HCT116 (cell line): ENCODE data around the gene RADIL.

Experiments used
- POLR2A ChIP-seq: IDR thresholded peaks from 2 replicates; pipeline ENCODE4 v1.7.0; 2011; ENCODE audit warnings: borderline replicate concordance; ENCODE audit not compliant: insufficient read depth, insufficient read length; ENCODE audit errors: extremely low read depth
- POLR2AphosphoS5 ChIP-seq: IDR thresholded peaks from 2 replicates; pipeline ENCODE4 v1.6.1; 2011; ENCODE audit warnings: mild to moderate bottlenecking, low read depth, low read length, moderate library complexity
- TF ChIP-seq, protein P1 (sequence below), 3 experiments: fragments of 200-600 bp in 1 of 3; sonication (generic) in 1 of 3; IDR thresholded peaks in 2 of 3; conservative IDR thresholded peaks in 1 of 3; 2 replicates each; pipeline ENCODE4 v1.5.1; 2012 to 2017; ENCODE audit warnings: low read depth in 2 of 3, low read length in 2 of 3, antibody characterized with exemption in 1 of 3, borderline replicate concordance in 1 of 3, control low read depth in 1 of 3, mild to moderate bottlenecking in 1 of 3, mixed read lengths in 1 of 3, mixed run types in 1 of 3, moderate library complexity in 1 of 3; ENCODE audit not compliant: insufficient read depth in 1 of 3

DNA sequence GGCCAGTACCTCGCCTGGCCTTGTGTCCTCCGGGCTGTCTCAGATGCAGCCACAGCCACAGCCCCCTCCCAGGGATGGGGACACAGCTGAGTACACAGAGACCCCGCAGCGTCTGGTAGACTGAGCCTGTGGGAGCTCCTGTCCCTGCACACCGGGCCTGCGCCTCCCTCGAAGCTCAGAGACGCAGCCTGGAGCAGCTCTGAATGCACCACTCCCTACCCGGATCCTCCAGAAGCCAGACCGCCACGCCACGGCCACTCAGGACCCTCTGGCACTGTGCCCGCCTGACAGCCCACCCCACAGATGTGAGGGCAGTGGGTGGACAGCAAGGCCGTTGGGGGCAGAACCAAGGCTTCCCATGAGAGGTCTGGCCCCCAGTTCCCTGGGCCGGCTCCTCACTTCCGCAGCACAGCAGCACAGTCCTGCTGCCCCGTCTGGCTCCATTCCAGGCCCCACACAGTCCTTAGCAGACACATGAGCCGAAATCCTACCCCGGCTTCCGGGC is 62.5 kb downstream of the RADIL start:
- TF ChIP-seq POLR2A (no peak), POLR2AphosphoS5 (no peak)
- TF ChIP-seq, protein P1, sequence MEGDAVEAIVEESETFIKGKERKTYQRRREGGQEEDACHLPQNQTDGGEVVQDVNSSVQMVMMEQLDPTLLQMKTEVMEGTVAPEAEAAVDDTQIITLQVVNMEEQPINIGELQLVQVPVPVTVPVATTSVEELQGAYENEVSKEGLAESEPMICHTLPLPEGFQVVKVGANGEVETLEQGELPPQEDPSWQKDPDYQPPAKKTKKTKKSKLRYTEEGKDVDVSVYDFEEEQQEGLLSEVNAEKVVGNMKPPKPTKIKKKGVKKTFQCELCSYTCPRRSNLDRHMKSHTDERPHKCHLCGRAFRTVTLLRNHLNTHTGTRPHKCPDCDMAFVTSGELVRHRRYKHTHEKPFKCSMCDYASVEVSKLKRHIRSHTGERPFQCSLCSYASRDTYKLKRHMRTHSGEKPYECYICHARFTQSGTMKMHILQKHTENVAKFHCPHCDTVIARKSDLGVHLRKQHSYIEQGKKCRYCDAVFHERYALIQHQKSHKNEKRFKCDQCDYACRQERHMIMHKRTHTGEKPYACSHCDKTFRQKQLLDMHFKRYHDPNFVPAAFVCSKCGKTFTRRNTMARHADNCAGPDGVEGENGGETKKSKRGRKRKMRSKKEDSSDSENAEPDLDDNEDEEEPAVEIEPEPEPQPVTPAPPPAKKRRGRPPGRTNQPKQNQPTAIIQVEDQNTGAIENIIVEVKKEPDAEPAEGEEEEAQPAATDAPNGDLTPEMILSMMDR (IDR thresholded peaks at IDR 0.05 in 2 of 3, conservative IDR thresholded peaks at IDR 0.05 in 1 of 3; ENCODE audit: borderline replicate concordance in 1 of 3, insufficient read depth in 1 of 3, low read depth in 2 of 3, low read length in 2 of 3): no peak
